GM10847 (cell line): ENCODE results near the gene DBN1.

Experiments used
- POLR2A ChIP-seq: IDR thresholded peaks from 2 replicates; pipeline ENCODE4 v1.6.1; 2011; ENCODE audit not compliant: insufficient read length; ENCODE audit errors: extremely low read depth

The DBN1 gene

GRCh38 chr5:177440211-177440989 is 33.0 kb downstream of the DBN1 start:
- no peak for TF ChIP-seq POLR2A

- no peak for TF ChIP-seq POLR2A
Measured at GRCh38 chr5:177439518-177440053, 33.8 kb downstream of the DBN1 start.

GRCh38 chr5:177438468-177438867 is 35.0 kb downstream of the DBN1 start:
- TF ChIP-seq POLR2A = no peak

- TF ChIP-seq POLR2A = no peak
Measured at GRCh38 chr5:177437623-177438022, 35.8 kb downstream of the DBN1 start.

- TF ChIP-seq POLR2A = no peak
Measured at GRCh38 chr5:177435847-177436536, 37.4 kb downstream of the DBN1 start.

GRCh38 chr5:177434942-177435738 is 38.3 kb downstream of the DBN1 start:
- TF ChIP-seq POLR2A = no peak

- no peak for TF ChIP-seq POLR2A
Measured at GRCh38 chr5:177434437-177434836, 39.0 kb downstream of the DBN1 start.

- TF ChIP-seq POLR2A = no peak
Measured at GRCh38 chr5:177433658-177434217, 39.7 kb downstream of the DBN1 start.

GRCh38 chr5:177432839-177433657 is 40.4 kb downstream of the DBN1 start:
- TF ChIP-seq POLR2A = no peak

- TF ChIP-seq POLR2A = no peak
Measured at GRCh38 chr5:177432143-177432838, 41.1 kb downstream of the DBN1 start.

- no peak for TF ChIP-seq POLR2A
Measured at GRCh38 chr5:177431317-177432142, 41.9 kb downstream of the DBN1 start.

GRCh38 chr5:177430972-177431316 is 42.5 kb downstream of the DBN1 start:
- TF ChIP-seq POLR2A = no peak
